DND-41 (cell line): Measurements from ENCODE around the gene LRIT2.

Experiments used
- EZH2 ChIP-seq: IDR thresholded peaks from 3 replicates; pipeline ENCODE4 v1.6.1; 2012; ENCODE audit warnings: borderline replicate concordance, low read depth, mild to moderate bottlenecking, moderate library complexity, low read length, inconsistent platforms; ENCODE audit not compliant: severe bottlenecking
- TF ChIP-seq, protein P1 (sequence below): IDR thresholded peaks from 2 replicates; pipeline ENCODE4 v1.5.1; 2012; ENCODE audit warnings: borderline replicate concordance, low read length, moderate library complexity, mild to moderate bottlenecking; ENCODE audit not compliant: poor library complexity, severe bottlenecking; ENCODE audit errors: extremely low read depth

DNA sequence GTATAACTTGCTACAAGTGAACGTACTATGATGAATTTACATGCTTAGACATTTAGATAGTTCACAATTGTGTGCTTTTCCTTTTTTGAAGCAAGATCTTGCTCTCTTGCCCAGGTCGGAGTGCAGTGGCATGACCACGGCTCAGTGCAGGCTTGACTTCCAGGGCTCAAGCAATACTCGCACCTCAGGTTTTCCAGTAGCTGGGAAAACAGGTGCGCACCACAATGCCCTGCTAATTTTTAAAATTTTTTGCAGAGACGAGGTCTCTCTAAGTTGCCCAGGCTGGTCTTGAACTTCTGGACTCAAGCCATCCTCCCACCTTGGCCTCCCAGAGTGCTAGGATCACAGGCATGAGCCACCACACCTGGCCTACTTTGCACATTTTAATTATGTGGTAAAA, 49.9 kb downstream of the LRIT2 start:
- TF ChIP-seq, protein P1, sequence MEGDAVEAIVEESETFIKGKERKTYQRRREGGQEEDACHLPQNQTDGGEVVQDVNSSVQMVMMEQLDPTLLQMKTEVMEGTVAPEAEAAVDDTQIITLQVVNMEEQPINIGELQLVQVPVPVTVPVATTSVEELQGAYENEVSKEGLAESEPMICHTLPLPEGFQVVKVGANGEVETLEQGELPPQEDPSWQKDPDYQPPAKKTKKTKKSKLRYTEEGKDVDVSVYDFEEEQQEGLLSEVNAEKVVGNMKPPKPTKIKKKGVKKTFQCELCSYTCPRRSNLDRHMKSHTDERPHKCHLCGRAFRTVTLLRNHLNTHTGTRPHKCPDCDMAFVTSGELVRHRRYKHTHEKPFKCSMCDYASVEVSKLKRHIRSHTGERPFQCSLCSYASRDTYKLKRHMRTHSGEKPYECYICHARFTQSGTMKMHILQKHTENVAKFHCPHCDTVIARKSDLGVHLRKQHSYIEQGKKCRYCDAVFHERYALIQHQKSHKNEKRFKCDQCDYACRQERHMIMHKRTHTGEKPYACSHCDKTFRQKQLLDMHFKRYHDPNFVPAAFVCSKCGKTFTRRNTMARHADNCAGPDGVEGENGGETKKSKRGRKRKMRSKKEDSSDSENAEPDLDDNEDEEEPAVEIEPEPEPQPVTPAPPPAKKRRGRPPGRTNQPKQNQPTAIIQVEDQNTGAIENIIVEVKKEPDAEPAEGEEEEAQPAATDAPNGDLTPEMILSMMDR = no peak
- TF ChIP-seq EZH2 = no peak
